T-cell (primary cell): Measurements from ENCODE around the gene ZNF142. TPM values are rescaled to one million over a fixed set of nuclear protein-coding genes. Genes with fewer than 3 reads are reported as not detected.

ENCODE experiments used
- ATAC-seq, 4 experiments: fragments of 200-7000 bp in 3 of 4; fragments of 150-1000 bp in 1 of 4; cut with Tn5 transposase; replicated peaks in 1 of 4; 1 replicate in 3 of 4; 2 replicates in 1 of 4; pipeline ENCODE4 v1.10.0; 2021; ENCODE audit warnings: moderate library complexity in 3 of 4, mild to moderate bottlenecking in 2 of 4, moderate number of reproducible peaks in 1 of 4
- CTCF ChIA-PET, 2 donors: fragments of 300-600 bp; sonication (Branson Sonifier 250); formaldehyde crosslinking; loops; one replicate each; lab custom pipeline; 2022; ENCODE audit warnings: antibody characterized with exemption in 2 of 2; lab: Charles Lee
- POLR2A ChIA-PET, 2 donors: fragments of 300-600 bp; sonication (Branson Sonifier 250); formaldehyde crosslinking; loops; one replicate each; lab custom pipeline; 2022; ENCODE audit warnings: antibody characterized with exemption in 2 of 2; lab: Charles Lee
- DNase-seq, 35 experiments: peaks; one replicate each; pipeline versions ENCODE4 v3.0.0 to v3.0.0-alpha.2; 2013 to 2023
- H3K27ac ChIP-seq: one replicate; pipeline ENCODE4 v1.5.1; 2013; ENCODE audit warnings: low read length
- H3K27me3 ChIP-seq, 2 experiments: replicated peaks in 1 of 2; 1 replicate in 1 of 2; 2 replicates in 1 of 2; pipeline versions ENCODE4 v1.6.1 to v1.7.0; 2013; ENCODE audit warnings: low read length in 1 of 2, mixed read lengths in 1 of 2; ENCODE audit not compliant: control insufficient read depth in 2 of 2, insufficient read depth in 2 of 2; ENCODE audit errors: extremely low read depth in 1 of 2
- H3K36me3 ChIP-seq, 2 donors: 1 replicate in 1 of 2; 2 replicates in 1 of 2; pipeline versions ENCODE4 v1.6.1 to v1.7.0; 2013; ENCODE audit warnings: low read length in 1 of 2; ENCODE audit not compliant: control insufficient read depth in 2 of 2, insufficient read depth in 1 of 2; ENCODE audit errors: extremely low read depth in 1 of 2
- H3K4me1 ChIP-seq, 2 experiments: 1 replicate in 1 of 2; 2 replicates in 1 of 2; pipeline versions ENCODE4 v1.6.1 to v1.7.0; 2013; ENCODE audit warnings: low read length in 2 of 2, mixed read lengths in 1 of 2; ENCODE audit not compliant: insufficient read depth in 2 of 2, control insufficient read depth in 1 of 2; ENCODE audit errors: extremely low read depth in 1 of 2
- H3K4me3 ChIP-seq, 2 donors: 1 replicate in 1 of 2; 2 replicates in 1 of 2; pipeline versions ENCODE4 v1.5.1 to v1.7.0; 2013; ENCODE audit warnings: mild to moderate bottlenecking in 2 of 2, low read length in 1 of 2, moderate library complexity in 1 of 2; ENCODE audit not compliant: control insufficient read depth in 1 of 2; ENCODE audit errors: extremely low read depth in 1 of 2
- H3K9me3 ChIP-seq: 2 replicates; pipeline ENCODE4 v1.7.0; 2013
- H3K27ac Mint-ChIP-seq, 2 donors: one replicate each; pipeline ENCODE4 v1.8.0; 2020 to 2021; ENCODE audit warnings: mild to moderate bottlenecking in 2 of 2, mixed read lengths in 2 of 2
- H3K27me3 Mint-ChIP-seq, 2 donors: one replicate each; pipeline ENCODE4 v1.8.0; 2021 to 2022; ENCODE audit warnings: mixed read lengths in 2 of 2
- H3K36me3 Mint-ChIP-seq: one replicate; pipeline ENCODE4 v1.8.0; 2021; ENCODE audit warnings: mixed read lengths
- H3K4me1 Mint-ChIP-seq, 3 donors: one replicate each; pipeline ENCODE4 v1.8.0; 2020 to 2022; ENCODE audit warnings: mixed read lengths in 3 of 3, mild to moderate bottlenecking in 1 of 3
- H3K4me3 Mint-ChIP-seq, 3 donors: one replicate each; pipeline ENCODE4 v1.8.0; 2020 to 2022; ENCODE audit warnings: mild to moderate bottlenecking in 3 of 3, mixed read lengths in 3 of 3, moderate library complexity in 3 of 3
- H3K9me3 Mint-ChIP-seq, 3 donors: one replicate each; pipeline ENCODE4 v1.8.0; 2020 to 2022; ENCODE audit warnings: mixed read lengths in 3 of 3
- WGBS: methylation state at CpG from one replicate; pipeline ENCODE4 v1.1.5; 2013; ENCODE audit warnings: missing lambda C conversion rate; ENCODE audit not compliant: insufficient coverage; 5-methylcytosine and 5-hydroxymethylcytosine counted together
- total RNA-seq, 35 experiments: library from RNA in 6 of 35; stranded (reverse) in 6 of 35; fragments of 120-200 nt in 1 of 35; gene quantifications; one replicate each; pipeline versions ENCODE4 v1.2.1 to v1.2.4 and lab custom pipeline; 2013 to 2026

Gene ZNF142
- total RNA-seq, 5 donors from 2014 or later (not counting 1 experiment from before 2014, with no cell fraction given) = 38.1 to 65.0 (median 58.7) TPM

DNA sequence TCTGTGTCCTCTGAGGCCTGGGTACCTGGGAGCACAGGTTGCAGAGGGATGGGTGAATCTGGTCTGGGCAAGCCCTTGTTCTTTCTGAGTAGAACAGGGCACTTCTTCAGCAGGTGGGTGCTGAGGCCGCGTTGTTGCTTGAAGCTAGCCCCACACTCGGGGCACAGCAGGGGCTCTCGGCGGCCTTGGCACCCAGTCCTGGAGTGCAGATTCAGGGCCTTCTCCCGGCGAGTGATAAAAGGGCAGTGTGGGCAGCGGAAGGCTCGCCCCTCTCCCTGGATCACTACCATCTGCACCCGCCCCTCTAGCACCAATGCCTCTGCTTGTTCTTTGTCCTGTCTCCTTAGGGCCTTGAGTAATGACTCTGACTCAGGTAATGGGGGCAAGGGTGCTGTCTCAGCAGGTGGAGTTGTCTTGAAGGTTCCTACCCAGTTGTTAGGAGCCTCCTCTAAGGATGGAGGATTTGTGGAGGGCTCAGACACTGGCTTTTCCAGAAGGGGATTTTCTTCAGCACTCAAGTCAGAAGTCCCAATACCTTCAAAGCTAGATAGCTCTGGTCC lies 15.6 kb downstream of the ZNF142 start:
- Mint-ChIP-seq H3K27me3 (no peaks in the 10 kb centered on the region), H3K4me1 (peaks cover 10 to 14% (median 13%) of the 10 kb centered on the region in 3 donors), H3K9me3 (no peaks in the 10 kb centered on the region), H3K27ac (no peak overlapping the region), H3K4me3 (no peak overlapping the region), H3K36me3 (peaks cover 55% of the 10 kb centered on the region)
- CTCF ChIA-PET = interaction anchor here in 1 of 2 donors (0.6 kb wide), 1 partner anchor 23 kb away, joined by 9 read pairs; no protein-coding TSS in a partner anchor
- H3K9me3 ChIP-seq = no peaks in the 10 kb centered on the region
- WGBS = 94% methylated on average over 7 of the region's 10 CpGs
- DNase-seq = no peak
- H3K36me3 ChIP-seq = peaks cover 23 to 84% of the 10 kb centered on the region in 2 donors
- POLR2A ChIA-PET = no interaction called here
- H3K4me3 ChIP-seq = no peak overlapping the region
- no peaks in the 10 kb centered on the region for H3K27me3 ChIP-seq
- ATAC-seq = no peak
- peaks cover 0 to 7% of the 10 kb centered on the region in 2 experiments for H3K4me1 ChIP-seq
- no peak overlapping the region for H3K27ac ChIP-seq

DNA sequence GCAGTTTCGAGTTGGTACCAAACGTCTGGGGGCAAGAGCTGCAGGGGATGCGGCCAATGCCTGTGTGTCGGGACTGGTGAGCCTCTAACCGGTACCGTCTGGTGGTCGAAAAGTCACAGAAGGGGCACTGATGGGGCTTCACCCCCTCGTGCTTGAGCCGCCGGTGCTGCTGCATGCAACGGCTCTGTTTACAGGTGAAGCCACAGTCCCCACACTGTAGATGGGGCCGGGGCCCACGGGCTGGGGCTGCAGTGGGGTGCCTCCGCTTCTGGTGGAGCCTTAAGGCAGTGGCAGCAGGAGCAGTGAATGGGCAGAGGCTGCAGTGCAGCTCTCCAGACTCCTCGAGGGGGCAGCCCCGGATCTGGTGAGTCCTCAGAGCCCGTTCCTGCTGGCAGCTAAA lies 16.6 kb downstream of the ZNF142 start:
- no peaks in the 10 kb centered on the region for H3K4me1 ChIP-seq
- no peak overlapping the region for H3K27ac ChIP-seq
- DNase-seq (no peak), ATAC-seq (no peak)
- no peaks in the 10 kb centered on the region for H3K27me3 ChIP-seq
- ChIA-PET POLR2A (no interaction called here), CTCF (no interaction called here)
- H3K27me3 Mint-ChIP-seq = no peaks in the 10 kb centered on the region
- no peak overlapping the region for H3K4me3 Mint-ChIP-seq
- peaks cover 0 to 6% (median 4%) of the 10 kb centered on the region in 3 donors for H3K4me1 Mint-ChIP-seq
- WGBS = 96% methylated on average over 16 of the region's 17 CpGs
- H3K9me3 ChIP-seq = no peaks in the 10 kb centered on the region
- no peak overlapping the region for H3K4me3 ChIP-seq
- H3K36me3 Mint-ChIP-seq = peaks cover 53% of the 10 kb centered on the region
- H3K9me3 Mint-ChIP-seq = no peaks in the 10 kb centered on the region
- H3K27ac Mint-ChIP-seq = no peak overlapping the region
- peaks cover 32 to 84% of the 10 kb centered on the region in 2 donors for H3K36me3 ChIP-seq

DNA sequence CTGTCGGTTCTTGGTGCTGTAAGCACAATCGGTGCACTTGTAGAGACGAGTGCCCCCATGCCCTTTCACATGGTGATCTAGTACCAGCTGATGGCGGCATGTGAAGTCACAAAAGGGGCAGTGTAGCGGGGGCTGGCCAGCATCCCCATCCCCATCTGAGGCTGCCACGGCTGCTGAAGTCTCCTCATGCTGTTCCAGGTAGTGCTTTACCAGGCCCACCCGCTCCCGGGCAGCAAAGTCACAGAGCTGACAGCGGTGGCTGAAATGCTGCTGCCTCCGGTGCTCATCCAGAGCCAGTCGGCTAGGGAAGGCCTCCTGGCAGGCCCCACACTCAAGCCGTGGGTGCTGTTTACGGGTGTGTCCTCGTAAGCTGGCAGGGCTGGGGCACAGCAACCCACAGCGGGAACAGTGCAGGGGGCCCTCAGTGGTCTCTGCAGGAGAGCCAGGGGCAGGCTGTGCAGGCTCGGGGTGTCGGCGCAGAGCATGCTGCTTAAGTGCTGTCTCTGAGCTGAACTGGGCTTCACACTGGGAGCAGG lies 17.2 kb downstream of the ZNF142 start:
- DNase-seq = no peak
- ChIA-PET POLR2A (interaction anchor here in 1 of 2 donors (0.7 kb wide), 1 partner anchor 286 kb away, joined by 4 read pairs; no protein-coding TSS in a partner anchor), CTCF (no interaction called here)
- H3K27me3 Mint-ChIP-seq = no peaks in the 10 kb centered on the region
- H3K36me3 Mint-ChIP-seq = peaks cover 53% of the 10 kb centered on the region
- H3K4me3 Mint-ChIP-seq = no peak overlapping the region
- H3K4me3 ChIP-seq = no peak overlapping the region
- H3K9me3 Mint-ChIP-seq = no peaks in the 10 kb centered on the region
- no peaks in the 10 kb centered on the region for H3K9me3 ChIP-seq
- H3K4me1 ChIP-seq = no peaks in the 10 kb centered on the region
- no peak overlapping the region for H3K27ac ChIP-seq
- peaks cover 33 to 84% of the 10 kb centered on the region in 2 donors for H3K36me3 ChIP-seq
- peaks cover 0 to 2% (median 0%) of the 10 kb centered on the region in 3 donors for H3K4me1 Mint-ChIP-seq
- H3K27me3 ChIP-seq = no peaks in the 10 kb centered on the region
- WGBS = 97% methylated on average over 18 of the region's 18 CpGs
- no peak overlapping the region for H3K27ac Mint-ChIP-seq
- no peak for ATAC-seq

GRCh38 chr2:218638372-218638771 lies 21.1 kb downstream of the ZNF142 start:
- 98% methylated on average over 18 of the region's 18 CpGs for WGBS
- peaks cover 29 to 79% of the 10 kb centered on the region in 2 donors for H3K36me3 ChIP-seq
- Mint-ChIP-seq H3K9me3 (no peaks in the 10 kb centered on the region), H3K36me3 (peaks cover 56% of the 10 kb centered on the region), H3K27me3 (no peaks in the 10 kb centered on the region), H3K4me3 (no peak overlapping the region), H3K27ac (peak overlapping the region in 1 of 2 donors; percentile 22), H3K4me1 (no peaks in the 10 kb centered on the region)
- POLR2A ChIA-PET = no interaction called here
- no peaks in the 10 kb centered on the region for H3K9me3 ChIP-seq
- no peak overlapping the region for H3K27ac ChIP-seq
- H3K4me1 ChIP-seq = no peaks in the 10 kb centered on the region
- no peak overlapping the region for H3K4me3 ChIP-seq
- H3K27me3 ChIP-seq = no peaks in the 10 kb centered on the region
- no peak for ATAC-seq
- no peak for DNase-seq
- CTCF ChIA-PET = no interaction called here

DNA sequence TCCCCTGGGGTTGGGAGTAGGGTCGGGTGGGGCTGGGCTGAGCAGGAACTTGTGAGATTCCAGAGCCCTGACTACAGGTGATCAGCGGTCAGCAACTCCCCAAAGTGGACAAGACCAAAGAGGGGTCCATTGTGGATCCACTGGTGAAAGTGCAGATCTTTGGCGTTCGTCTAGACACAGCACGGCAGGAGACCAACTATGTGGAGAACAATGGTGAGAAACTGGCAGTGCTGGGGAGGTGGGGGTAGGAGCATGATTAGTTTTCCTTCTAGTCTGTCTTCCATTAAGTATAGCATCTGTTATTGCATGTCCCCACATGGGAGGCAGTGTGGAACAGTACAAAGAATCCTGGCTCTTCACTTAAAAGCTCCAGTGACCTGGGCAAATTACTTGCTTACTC lies 23.7 kb downstream of the ZNF142 start:
- CTCF ChIA-PET = no interaction called here
- POLR2A ChIA-PET = no interaction called here
- ATAC-seq (no peak), DNase-seq (no peak)
- Histone ChIP-seq H3K4me3 (no peak overlapping the region), H3K36me3 (peaks cover 21 to 61% of the 10 kb centered on the region in 2 donors), H3K27me3 (no peaks in the 10 kb centered on the region), H3K27ac (no peak overlapping the region), H3K4me1 (no peaks in the 10 kb centered on the region), H3K9me3 (no peaks in the 10 kb centered on the region)
- Mint-ChIP-seq H3K9me3 (no peaks in the 10 kb centered on the region), H3K36me3 (peaks cover 56% of the 10 kb centered on the region), H3K4me3 (no peak overlapping the region), H3K27ac (no peak overlapping the region), H3K4me1 (no peaks in the 10 kb centered on the region), H3K27me3 (no peaks in the 10 kb centered on the region)
- 100% methylated on average over 1 of the region's 5 CpGs for WGBS

DNA sequence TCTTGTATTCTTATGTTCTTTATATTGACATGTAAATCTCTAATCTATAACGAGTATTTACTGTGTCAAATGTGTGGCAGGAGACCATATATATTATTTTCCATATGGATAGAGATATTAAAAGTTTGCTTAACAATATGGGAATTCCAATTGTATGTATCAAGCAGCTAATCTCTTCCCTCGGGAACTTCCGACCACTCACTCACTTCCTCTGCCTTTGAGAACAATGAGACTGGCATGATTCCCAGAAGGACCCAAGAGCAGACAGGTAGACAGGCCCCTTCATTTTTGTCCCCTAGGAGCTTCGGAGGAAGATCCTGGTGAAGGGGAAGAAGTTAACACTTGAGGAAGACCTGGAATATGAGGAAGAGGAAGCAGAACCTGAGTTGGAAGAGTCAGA lies 27.6 kb downstream of the ZNF142 start:
- H3K4me1 Mint-ChIP-seq = no peaks in the 10 kb centered on the region
- H3K4me3 Mint-ChIP-seq = no peak overlapping the region
- H3K27ac ChIP-seq = no peak overlapping the region
- ChIA-PET CTCF (no interaction called here), POLR2A (no interaction called here)
- DNase-seq (no peak), ATAC-seq (no peak)
- H3K4me3 ChIP-seq = no peak overlapping the region
- no peak overlapping the region for H3K27ac Mint-ChIP-seq
- WGBS = 100% methylated on average over 1 of the region's 4 CpGs
- no peaks in the 10 kb centered on the region for H3K9me3 Mint-ChIP-seq
- H3K36me3 Mint-ChIP-seq = peaks cover 26% of the 10 kb centered on the region
- H3K27me3 Mint-ChIP-seq = no peaks in the 10 kb centered on the region
- no peaks in the 10 kb centered on the region for H3K27me3 ChIP-seq
- no peaks in the 10 kb centered on the region for H3K9me3 ChIP-seq
- peaks cover 8 to 26% of the 10 kb centered on the region in 2 donors for H3K36me3 ChIP-seq
- no peaks in the 10 kb centered on the region for H3K4me1 ChIP-seq
